ENCODE results near the gene CMC4. TPM values are rescaled to one million over a fixed set of nuclear protein-coding genes. Genes with fewer than 3 reads are reported as not detected.

The CMC4 gene
- total and polyA plus RNA-seq, 3 donors from 2014 or later, result 8.5 to 29.8 (median 25.4) TPM

GRCh38 chrX:155086202-155086840 is 15.4 kb upstream of the CMC4 start:
- WGBS, 2 donors, result 53 to 81% methylated on average over 8 to 21 of the region's 24 CpGs
- no peaks in the 10 kb centered on the region for H3K4me1 ChIP-seq
- no peak overlapping the region for H3K27ac ChIP-seq
- TF ChIP-seq CTCF (IDR thresholded peaks at IDR 0.05), result peak in 1 of 3 experiments; percentile 35
- no peak for TF ChIP-seq POLR2A (IDR thresholded peaks at IDR 0.05)
- H3K36me3 ChIP-seq (ENCODE audit: low read depth, missing control alignments), result no peaks in the 10 kb centered on the region
- H3K9me3 ChIP-seq, result no peaks in the 10 kb centered on the region
- DNase-seq, result peak; percentile 39
- intact Hi-C loops (cut with DNase I; ENCODE audit: low total_unique reads), result no loop called here
- no peak overlapping the region for H3K4me3 ChIP-seq
- no peaks in the 10 kb centered on the region for H3K27me3 ChIP-seq

DNA sequence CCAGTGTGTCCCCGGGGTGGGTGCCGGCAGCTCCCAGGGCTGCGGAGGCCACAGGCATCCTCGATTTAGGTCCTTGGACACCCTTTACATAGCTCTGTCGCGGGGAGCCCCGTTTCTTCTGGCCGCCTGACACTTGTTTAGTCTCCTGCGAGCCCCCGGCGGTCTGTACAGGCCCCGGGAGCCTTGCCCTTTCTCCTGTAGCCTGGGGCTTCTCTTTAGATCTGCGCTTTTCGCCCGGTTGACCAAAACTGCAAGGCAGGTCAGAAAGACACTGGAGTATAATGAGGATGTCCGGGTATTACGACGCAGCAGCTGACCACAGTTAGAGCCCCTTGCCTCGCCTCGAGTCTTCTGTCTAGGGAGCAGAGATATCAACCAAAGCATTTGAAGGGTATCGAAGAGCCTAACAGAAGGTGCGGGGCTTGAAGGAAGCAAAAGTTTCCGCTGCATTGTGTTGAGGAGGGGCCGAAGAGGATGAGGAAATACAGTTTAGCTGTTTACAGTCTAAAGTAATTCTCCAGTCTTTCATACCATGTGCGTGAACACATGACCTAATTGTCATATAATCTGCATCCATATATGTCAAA is 851 bp upstream of the CMC4 start:
- H3K27me3 ChIP-seq, result no peaks in the 10 kb centered on the region
- H3K36me3 ChIP-seq (ENCODE audit: low read depth, missing control alignments), result no peaks in the 10 kb centered on the region
- no peaks in the 10 kb centered on the region for H3K9me3 ChIP-seq
- intact Hi-C loops (cut with DNase I; ENCODE audit: low total_unique reads), result no loop called here
- H3K27ac ChIP-seq, result peak overlapping the region; percentile 16 to 78
- H3K4me1 ChIP-seq, result no peaks in the 10 kb centered on the region
- DNase-seq, result no peak
- H3K4me3 ChIP-seq, result peak overlapping the region; percentile 43 to 61
- no peak for TF ChIP-seq POLR2A (IDR thresholded peaks at IDR 0.05)
- TF ChIP-seq CTCF (IDR thresholded peaks at IDR 0.05), result no peak
- WGBS, 2 donors, result 2% methylated on average over 6 to 18 of the region's 25 CpGs

DNA sequence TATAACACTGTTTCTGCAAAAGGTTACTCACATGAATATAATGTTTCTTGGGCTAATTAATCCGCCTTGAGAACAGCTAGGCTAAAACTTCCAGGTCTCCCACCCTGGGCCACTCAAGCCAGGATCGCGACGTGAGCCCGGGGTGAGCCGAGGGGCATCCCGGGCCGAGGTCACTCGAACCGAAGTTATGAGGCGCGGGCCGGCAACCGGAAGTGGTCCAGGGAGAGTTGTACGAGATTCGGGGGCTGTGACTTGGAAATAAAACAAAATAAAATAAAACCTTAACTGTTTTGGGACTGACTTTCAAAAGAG is 317 bp downstream of the CMC4 start:
- Histone ChIP-seq H3K9me3 (no peaks in the 10 kb centered on the region), H3K4me1 (no peaks in the 10 kb centered on the region), H3K4me3 (peak overlapping the region; percentile 58 to 70), H3K27ac (peak overlapping the region; percentile 78 to 80), H3K27me3 (no peaks in the 10 kb centered on the region), H3K36me3 (ENCODE audit: low read depth, missing control alignments) (no peaks in the 10 kb centered on the region)
- intact Hi-C loops (cut with DNase I; ENCODE audit: low total_unique reads), result no loop called here
- no peak for DNase-seq
- WGBS, 2 donors, result 0 to 1% methylated on average over 9 to 16 of the region's 16 CpGs
- no peak for TF ChIP-seq CTCF (IDR thresholded peaks at IDR 0.05)
- TF ChIP-seq POLR2A (IDR thresholded peaks at IDR 0.05), result no peak

DNA sequence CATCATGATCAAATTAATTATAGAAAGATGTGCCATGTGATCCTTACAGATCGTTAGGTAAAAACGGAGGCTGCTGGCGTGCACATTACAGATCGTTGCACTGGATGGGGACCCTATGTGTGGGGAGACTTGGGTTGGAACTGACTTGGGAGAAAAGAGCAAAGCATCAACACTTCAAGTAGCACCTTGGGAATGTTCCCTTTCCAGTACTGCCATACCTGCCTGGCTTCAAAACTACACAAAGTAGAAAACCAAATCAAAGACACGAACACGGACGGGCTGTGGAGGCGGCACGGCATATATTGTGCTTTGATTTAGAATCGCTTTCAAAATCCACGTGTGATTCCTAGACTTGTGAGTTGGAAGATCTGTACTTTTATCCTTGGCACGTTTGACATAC is 898 bp downstream of the CMC4 start:
- no peaks in the 10 kb centered on the region for H3K36me3 ChIP-seq (ENCODE audit: low read depth, missing control alignments)
- WGBS, 2 donors, result 4 to 6% methylated on average over 9 to 12 of the region's 12 CpGs
- H3K4me1 ChIP-seq, result no peaks in the 10 kb centered on the region
- no peak for DNase-seq
- TF ChIP-seq CTCF (IDR thresholded peaks at IDR 0.05), result no peak
- TF ChIP-seq POLR2A (IDR thresholded peaks at IDR 0.05), result no peak
- intact Hi-C loops (cut with DNase I; ENCODE audit: low total_unique reads), result no loop called here
- peak overlapping the region; percentile 78 to 80 for H3K27ac ChIP-seq
- no peaks in the 10 kb centered on the region for H3K27me3 ChIP-seq
- H3K4me3 ChIP-seq, result peak overlapping the region; percentile 58 to 70
- H3K9me3 ChIP-seq, result no peaks in the 10 kb centered on the region

DNA sequence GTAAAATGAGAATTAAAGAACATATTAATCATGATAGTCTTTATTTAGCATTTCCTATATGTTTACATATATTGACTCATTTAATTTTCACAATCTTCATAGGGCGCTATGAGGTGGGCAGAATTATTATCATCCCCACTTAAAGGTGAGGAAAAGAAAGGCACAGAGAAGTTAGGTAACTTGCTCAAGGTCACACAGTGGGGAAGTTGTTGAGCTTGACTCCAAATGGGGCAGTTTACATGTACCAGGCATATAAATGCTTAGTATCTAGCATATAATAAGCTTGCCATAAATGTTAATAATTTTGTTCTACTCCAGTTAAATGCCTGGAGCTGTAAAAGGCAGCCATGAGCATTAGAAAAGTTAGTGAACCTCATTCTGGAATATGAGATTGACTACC is 1.5 kb downstream of the CMC4 start:
- TF ChIP-seq CTCF (IDR thresholded peaks at IDR 0.05) (no peak), POLR2A (IDR thresholded peaks at IDR 0.05) (no peak)
- no peak overlapping the region for H3K4me3 ChIP-seq
- no peaks in the 10 kb centered on the region for H3K27me3 ChIP-seq
- H3K36me3 ChIP-seq (ENCODE audit: low read depth, missing control alignments), result no peaks in the 10 kb centered on the region
- no peak for DNase-seq
- H3K27ac ChIP-seq, result no peak overlapping the region
- intact Hi-C loops (cut with DNase I; ENCODE audit: low total_unique reads), result no loop called here
- no peaks in the 10 kb centered on the region for H3K9me3 ChIP-seq
- H3K4me1 ChIP-seq, result no peaks in the 10 kb centered on the region
- WGBS, 2 donors, result 75 to 78% methylated on average over 1 of the region's 1 CpG

Measured in testis (tissue), 3 donors.